Right lobe of liver (tissue), 4 donors: Measurements from ENCODE around the gene CFAP20DC.

Experiments used
- CTCF ChIP-seq, 4 donors: fragments of 200-600 bp in 3 of 4; fragments of 450-650 bp in 1 of 4; IDR thresholded peaks; one replicate each; pipeline versions ENCODE4 v1.5.1 to v1.8.0; 2016 to 2022; ENCODE audit warnings: antibody characterized with exemption in 4 of 4, mild to moderate bottlenecking in 2 of 4
- POLR2A ChIP-seq: fragments of 450-650 bp; IDR thresholded peaks from one replicate; pipeline ENCODE4 v1.6.1; 2017; ENCODE audit warnings: antibody characterized with exemption, mild to moderate bottlenecking
- donor health status: DM: no; HTN: no; CAD: no.
- donor health status: DM: no; HTN: no; CAD: no.
- donor health status: DM: no; HTN: yes; CAD: no.

GRCh38 chr3:58857402-58857801, 192.4 kb downstream of the CFAP20DC start:
- TF ChIP-seq CTCF (IDR thresholded peaks at IDR 0.05) = no peak
- TF ChIP-seq POLR2A = no peak
